ENCODE measurements around the gene SULF2.
"Not testable (repeated sequence)": the region's sequence is repeated elsewhere in the genome, so short reads cannot be mapped to it uniquely, and the experiment has no call there.

SULF2 gene

GRCh38 chr20:47785311-47785853, at the start of gene SULF2:
Gene SULF2 (minus strand): TSS chr20:47785481. CDS start chr20:47757363, 28,118 bp downstream.
- DNase-seq: no peak

- DNase-seq: not testable (repeated sequence)
Observed at GRCh38 chr20:47831675-47832074, 46.4 kb upstream of the SULF2 start.

- not testable (repeated sequence) for DNase-seq
Observed at GRCh38 chr20:47826716-47827115, 41.4 kb upstream of the SULF2 start.

- not testable (repeated sequence) for DNase-seq
Observed at GRCh38 chr20:47826006-47826405, 40.7 kb upstream of the SULF2 start.

- no peak for DNase-seq
Observed at GRCh38 chr20:47825011-47825762, 39.9 kb upstream of the SULF2 start.

GRCh38 chr20:47823941-47824340, 38.7 kb upstream of the SULF2 start:
- not testable (repeated sequence) for DNase-seq

GRCh38 chr20:47821481-47822100, 36.3 kb upstream of the SULF2 start:
- no peak for DNase-seq

GRCh38 chr20:47818996-47819609, 33.8 kb upstream of the SULF2 start:
- peak; percentile 12 for DNase-seq

- DNase-seq: no peak
Observed at GRCh38 chr20:47818466-47818865, 33.2 kb upstream of the SULF2 start.

- no peak for DNase-seq
Observed at GRCh38 chr20:47818016-47818415, 32.7 kb upstream of the SULF2 start.

GRCh38 chr20:47817573-47817972, 32.3 kb upstream of the SULF2 start:
- DNase-seq: no peak

GRCh38 chr20:47816487-47817451, 31.5 kb upstream of the SULF2 start:
- no peak for DNase-seq

GRCh38 chr20:47815866-47816265, 30.6 kb upstream of the SULF2 start:
- no peak for DNase-seq

GRCh38 chr20:47815416-47815806, 30.1 kb upstream of the SULF2 start:
- no peak for DNase-seq

- DNase-seq: no peak
Observed at GRCh38 chr20:47814632-47815415, 29.5 kb upstream of the SULF2 start.

GRCh38 chr20:47810721-47811347, 25.6 kb upstream of the SULF2 start:
- no peak for DNase-seq

- DNase-seq: no peak
Observed at GRCh38 chr20:47810116-47810677, 24.9 kb upstream of the SULF2 start.

GRCh38 chr20:47809161-47809960, 24.1 kb upstream of the SULF2 start:
- DNase-seq: no peak

GRCh38 chr20:47805951-47806350, 20.7 kb upstream of the SULF2 start:
- no peak for DNase-seq

- DNase-seq: not testable (repeated sequence)
Observed at GRCh38 chr20:47804972-47805371, 19.7 kb upstream of the SULF2 start.

Measured in DMS79 (cell line).